ENCODE data around the gene FRY. TPM values are rescaled to one million over a fixed set of nuclear protein-coding genes. Genes with fewer than 3 reads are reported as not detected.

Gene FRY
- polyA plus RNA-seq, 1 experiment = 51.4 TPM

GRCh38 chr13:32210101-32210500 is 178.5 kb downstream of the FRY start:
- DNase-seq (ENCODE audit: low read depth) = no peak
- Histone ChIP-seq H3K4me3 (ENCODE audit: low read depth, low read length) (no peak overlapping the region), H3K27me3 (ENCODE audit: control insufficient read depth, insufficient read depth, low read length) (no peaks in the 10 kb centered on the region), H3K36me3 (ENCODE audit: control insufficient read depth, insufficient read depth, low read length) (peaks cover 1% of the 10 kb centered on the region; the same call in 1 of the 2 replicates)
- ChIA-PET POLR2A (no interaction called here), CTCF (interaction anchor here (1.6 kb wide), 1 partner anchor 36 kb away, joined by 4 read pairs; no protein-coding TSS in a partner anchor)
- TF ChIP-seq CTCF (IDR thresholded peaks at IDR 0.05; ENCODE audit: insufficient read depth, low read depth, low read length) = no peak

- TF ChIP-seq CTCF (IDR thresholded peaks at IDR 0.05; ENCODE audit: insufficient read depth, low read depth, low read length) = no peak
- peaks cover 1% of the 10 kb centered on the region; the same call in 1 of the 2 replicates for H3K36me3 ChIP-seq (ENCODE audit: control insufficient read depth, insufficient read depth, low read length)
- CTCF ChIA-PET = interaction anchor here (0.9 kb wide), 1 partner anchor 15 kb away, joined by 3 read pairs; no protein-coding TSS in a partner anchor
- POLR2A ChIA-PET = interaction anchor here (0.6 kb wide), 2 partner anchors 14 to 36 kb away, joined by 3 read pairs; no protein-coding TSS in a partner anchor
- H3K4me3 ChIP-seq (ENCODE audit: low read depth, low read length) = no peak overlapping the region
- DNase-seq (ENCODE audit: low read depth) = peak; percentile 99
- H3K27me3 ChIP-seq (ENCODE audit: control insufficient read depth, insufficient read depth, low read length) = no peaks in the 10 kb centered on the region
Measured at GRCh38 chr13:32211813-32212212, 180.2 kb downstream of the FRY start.

GRCh38 chr13:32212421-32212820 is 180.8 kb downstream of the FRY start:
- no peak for TF ChIP-seq CTCF (IDR thresholded peaks at IDR 0.05; ENCODE audit: insufficient read depth, low read depth, low read length)
- peak; percentile 60 for DNase-seq (ENCODE audit: low read depth)
- CTCF ChIA-PET = interaction anchor here (0.9 kb wide), 1 partner anchor 14 kb away, joined by 3 read pairs; no protein-coding TSS in a partner anchor
- no peaks in the 10 kb centered on the region for H3K27me3 ChIP-seq (ENCODE audit: control insufficient read depth, insufficient read depth, low read length)
- no peak overlapping the region for H3K4me3 ChIP-seq (ENCODE audit: low read depth, low read length)
- H3K36me3 ChIP-seq (ENCODE audit: control insufficient read depth, insufficient read depth, low read length) = peaks cover 1% of the 10 kb centered on the region; the same call in 1 of the 2 replicates
- POLR2A ChIA-PET = interaction anchor here (0.6 kb wide), 2 partner anchors 13 to 37 kb away, joined by 3 read pairs; no protein-coding TSS in a partner anchor

- Histone ChIP-seq H3K27me3 (ENCODE audit: control insufficient read depth, insufficient read depth, low read length) (no peaks in the 10 kb centered on the region), H3K36me3 (ENCODE audit: control insufficient read depth, insufficient read depth, low read length) (peaks cover 2% of the 10 kb centered on the region; the same call in 1 of the 2 replicates), H3K4me3 (ENCODE audit: low read depth, low read length) (no peak overlapping the region)
- CTCF ChIA-PET = no interaction called here
- TF ChIP-seq CTCF (IDR thresholded peaks at IDR 0.05; ENCODE audit: insufficient read depth, low read depth, low read length) = no peak
- POLR2A ChIA-PET = no interaction called here
- DNase-seq (ENCODE audit: low read depth) = no peak
Measured at GRCh38 chr13:32213626-32214025, 182.1 kb downstream of the FRY start.

- no peak for TF ChIP-seq CTCF (IDR thresholded peaks at IDR 0.05; ENCODE audit: insufficient read depth, low read depth, low read length)
- Histone ChIP-seq H3K27me3 (ENCODE audit: control insufficient read depth, insufficient read depth, low read length) (no peaks in the 10 kb centered on the region), H3K4me3 (ENCODE audit: low read depth, low read length) (no peak overlapping the region), H3K36me3 (ENCODE audit: control insufficient read depth, insufficient read depth, low read length) (peaks cover 2% of the 10 kb centered on the region; the same call in 1 of the 2 replicates)
- ChIA-PET POLR2A (no interaction called here), CTCF (no interaction called here)
- DNase-seq (ENCODE audit: low read depth) = no peak
Measured at GRCh38 chr13:32214071-32214470, 182.5 kb downstream of the FRY start.

Data from BJ (cell line).